Uterus (tissue), 4 donors: ENCODE results near the gene LMAN2L. TPM values are rescaled to one million over a fixed set of nuclear protein-coding genes. Genes with fewer than 3 reads are reported as not detected.

Experiments
- DNase-seq, 2 donors: peaks; one replicate each; pipeline ENCODE4 v3.0.0-alpha.2; 2019 to 2020
- H3K27ac ChIP-seq, 2 donors: fragments of 200-600 bp; sonication (generic); 1 replicate in 1 of 2; 2 replicates in 1 of 2; pipeline ENCODE4 v1.5.1; 2016 to 2018
- H3K27me3 ChIP-seq, 2 donors: fragments of 200-600 bp; sonication (generic); one replicate each; pipeline ENCODE4 v1.5.1; 2018 to 2019; ENCODE audit warnings: control low read depth in 1 of 2
- H3K36me3 ChIP-seq, 2 donors: fragments of 200-600 bp; sonication (generic); one replicate each; pipeline ENCODE4 v1.5.1; 2019; ENCODE audit warnings: control low read depth in 1 of 2
- H3K4me1 ChIP-seq, 2 donors: fragments of 200-600 bp; sonication (generic); one replicate each; pipeline ENCODE4 v1.5.1; 2018 to 2019; ENCODE audit warnings: control low read depth in 1 of 2
- H3K4me3 ChIP-seq, 2 donors: fragments of 200-600 bp; sonication (generic); 1 replicate in 1 of 2; 2 replicates in 1 of 2; pipeline ENCODE4 v1.5.1; 2018 to 2019; ENCODE audit warnings: mild to moderate bottlenecking in 1 of 2
- H3K9me3 ChIP-seq, 2 donors: fragments of 200-600 bp; sonication (generic); one replicate each; pipeline ENCODE4 v1.5.1; 2019; ENCODE audit warnings: control low read depth in 1 of 2
- POLR2A ChIP-seq, 2 donors: fragments of 450-650 bp; IDR thresholded peaks; one replicate each; pipeline ENCODE4 v1.6.1; 2016; ENCODE audit warnings: antibody characterized with exemption in 2 of 2, mild to moderate bottlenecking in 1 of 2, moderate library complexity in 1 of 2
- intact Hi-C: fragments of 100-400 bp; cut with DNase I; formaldehyde crosslinking; loops from one replicate; pipeline ENCODE4 v1.15.1; 2023; ENCODE audit warnings: low total_unique reads
- total RNA-seq, 4 donors: library from RNA; depleted of rRNA in 3 of 4; stranded (reverse); fragments of >200 nt in 3 of 4; gene quantifications; one replicate each; pipeline versions ENCODE4 v1.1.0 to v1.2.4, GENCODE V29; 2014 to 2023
- TF ChIP-seq, protein P1 (sequence below), 4 experiments: fragments of 200-600 bp in 2 of 4; fragments of 450-650 bp in 2 of 4; sonication (generic) in 2 of 4; IDR thresholded peaks; one replicate each; pipeline ENCODE4 v1.5.1; 2016 to 2019; ENCODE audit warnings: antibody characterized with exemption in 4 of 4, mild to moderate bottlenecking in 2 of 4, moderate library complexity in 1 of 4
- donor health status: DM: yes; HTN: yes; CAD: no.

LMAN2L gene
- total RNA-seq, 4 donors from 2014 or later, result 13.8 to 51.2 (median 20.9) TPM

DNA sequence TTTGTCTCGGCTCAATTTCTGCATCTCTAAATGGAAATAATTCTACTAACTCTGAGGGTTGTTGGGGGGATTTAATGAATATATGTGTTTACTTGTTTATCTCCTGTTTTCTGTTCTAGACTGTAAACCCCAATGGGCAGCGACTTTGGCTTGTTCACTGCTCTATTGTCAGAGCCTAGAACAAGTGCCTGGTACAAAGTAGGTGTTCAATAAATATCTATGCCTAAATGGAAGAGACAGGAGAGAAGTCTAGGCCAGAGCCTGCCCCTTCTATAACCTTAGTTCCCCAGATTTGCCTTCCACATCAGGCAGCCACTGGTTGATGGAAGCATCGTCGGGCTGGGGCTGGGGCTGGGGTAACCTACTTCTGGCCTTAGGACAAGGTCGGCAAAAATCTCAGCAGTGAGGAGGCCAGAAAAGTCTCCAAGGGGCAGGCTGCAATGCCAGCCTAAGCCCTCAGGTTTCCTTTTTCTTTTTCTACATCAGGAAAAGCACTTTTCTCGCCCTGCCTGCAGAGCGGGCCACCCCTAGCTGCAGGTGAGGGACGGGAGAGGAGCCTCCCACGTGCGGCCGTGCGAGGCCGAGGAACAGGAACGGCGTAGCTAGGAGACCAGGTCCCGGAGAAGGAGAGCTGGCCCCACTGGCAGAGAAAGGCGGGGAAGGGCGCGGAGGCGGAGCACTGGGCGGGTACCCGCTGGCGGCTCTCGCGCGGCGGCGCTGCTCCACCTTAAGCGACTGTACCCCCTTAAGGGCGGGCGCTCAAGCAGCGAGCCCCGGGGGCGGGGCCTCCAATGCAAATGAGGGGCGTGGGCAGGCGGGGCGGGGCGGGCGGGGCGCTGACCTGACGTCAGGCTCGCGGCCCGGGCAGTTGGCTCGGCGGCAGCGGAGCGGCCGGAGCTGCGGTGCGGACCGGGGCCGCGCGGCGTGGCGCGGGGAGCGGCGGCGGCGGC is 20.4 kb upstream of the LMAN2L start, which contains the start of gene CNNM4:
CNNM4 (plus strand) TSS at position 867 of the 950 bp plus-strand sequence. CDS start 98 bp downstream, outside the sequence.
- TF ChIP-seq, protein P1, sequence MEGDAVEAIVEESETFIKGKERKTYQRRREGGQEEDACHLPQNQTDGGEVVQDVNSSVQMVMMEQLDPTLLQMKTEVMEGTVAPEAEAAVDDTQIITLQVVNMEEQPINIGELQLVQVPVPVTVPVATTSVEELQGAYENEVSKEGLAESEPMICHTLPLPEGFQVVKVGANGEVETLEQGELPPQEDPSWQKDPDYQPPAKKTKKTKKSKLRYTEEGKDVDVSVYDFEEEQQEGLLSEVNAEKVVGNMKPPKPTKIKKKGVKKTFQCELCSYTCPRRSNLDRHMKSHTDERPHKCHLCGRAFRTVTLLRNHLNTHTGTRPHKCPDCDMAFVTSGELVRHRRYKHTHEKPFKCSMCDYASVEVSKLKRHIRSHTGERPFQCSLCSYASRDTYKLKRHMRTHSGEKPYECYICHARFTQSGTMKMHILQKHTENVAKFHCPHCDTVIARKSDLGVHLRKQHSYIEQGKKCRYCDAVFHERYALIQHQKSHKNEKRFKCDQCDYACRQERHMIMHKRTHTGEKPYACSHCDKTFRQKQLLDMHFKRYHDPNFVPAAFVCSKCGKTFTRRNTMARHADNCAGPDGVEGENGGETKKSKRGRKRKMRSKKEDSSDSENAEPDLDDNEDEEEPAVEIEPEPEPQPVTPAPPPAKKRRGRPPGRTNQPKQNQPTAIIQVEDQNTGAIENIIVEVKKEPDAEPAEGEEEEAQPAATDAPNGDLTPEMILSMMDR (IDR thresholded peaks at IDR 0.05), result peak in 1 of 4 experiments; percentile 32
- peak; percentile 63 to 87 for TF ChIP-seq POLR2A (IDR thresholded peaks at IDR 0.05)
- peak; percentile 93 to 94 for DNase-seq
- intact Hi-C loops, result loop anchor here (5.0 to 10.0 kb wide), 3 partner anchors 54 to 197 kb away; partner anchors contain the start of gene CNNM3
- H3K36me3 ChIP-seq, result no peaks in the 10 kb centered on the region
- no peaks in the 10 kb centered on the region for H3K9me3 ChIP-seq
- H3K27me3 ChIP-seq, result no peaks in the 10 kb centered on the region
- H3K27ac ChIP-seq, result peak within 1 kb of the TSS; percentile 85 to 88
- H3K4me1 ChIP-seq, result peaks cover 0 to 5% of the 10 kb centered on the region in 2 donors
- H3K4me3 ChIP-seq, result peak within 1 kb of the TSS; percentile 50 to 63

DNA sequence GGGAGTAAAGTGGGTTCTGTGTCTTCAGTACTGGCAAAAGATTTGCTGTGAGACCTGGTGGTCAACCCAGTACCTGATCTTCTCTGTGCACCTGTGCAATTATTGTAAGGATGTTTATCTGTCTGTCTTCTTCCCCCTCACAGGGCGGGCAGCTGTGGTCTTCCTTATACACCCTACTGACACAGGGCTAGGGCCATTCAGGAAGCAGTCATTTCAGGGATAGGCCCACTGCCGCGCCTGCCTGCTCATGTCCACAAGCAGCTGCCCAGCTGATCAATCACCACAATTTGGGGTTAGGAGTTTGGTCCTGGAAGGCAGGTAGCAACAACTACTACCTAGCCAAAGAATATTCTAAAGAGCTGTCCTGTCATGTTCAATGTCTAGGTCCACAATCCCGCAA is 19.7 kb upstream of the LMAN2L start:
- Histone ChIP-seq H3K9me3 (no peaks in the 10 kb centered on the region), H3K27ac (no peak overlapping the region), H3K36me3 (no peaks in the 10 kb centered on the region), H3K27me3 (no peaks in the 10 kb centered on the region), H3K4me3 (no peak overlapping the region), H3K4me1 (peaks cover 0 to 5% of the 10 kb centered on the region in 2 donors)
- DNase-seq, result no peak
- TF ChIP-seq, protein P1 (IDR thresholded peaks at IDR 0.05), result no peak
- no peak for TF ChIP-seq POLR2A (IDR thresholded peaks at IDR 0.05)
- intact Hi-C loops, result no loop called here

DNA sequence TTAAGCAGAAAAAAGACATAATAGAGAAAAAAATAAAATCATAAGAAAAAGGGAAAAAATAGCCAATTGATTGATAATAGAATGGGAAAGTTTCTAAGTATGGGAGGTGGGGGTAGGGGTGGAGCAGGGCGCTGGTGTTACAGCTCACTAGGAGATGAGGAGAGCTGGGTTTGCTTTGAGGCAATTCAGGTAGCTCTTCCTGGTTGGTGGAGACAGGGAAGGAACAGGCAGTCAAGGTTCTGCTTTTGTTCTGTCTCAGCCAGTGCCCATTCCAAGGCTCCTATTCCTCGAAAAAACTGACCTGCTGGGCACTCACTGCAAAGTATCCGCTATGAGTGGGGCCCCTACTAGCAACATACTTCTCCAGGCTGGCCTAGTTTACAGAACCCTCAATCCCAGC is 19.1 kb upstream of the LMAN2L start:
- Histone ChIP-seq H3K27me3 (no peaks in the 10 kb centered on the region), H3K4me3 (no peak overlapping the region), H3K9me3 (no peaks in the 10 kb centered on the region), H3K4me1 (peaks cover 0 to 5% of the 10 kb centered on the region in 2 donors), H3K27ac (no peak overlapping the region), H3K36me3 (no peaks in the 10 kb centered on the region)
- DNase-seq, result no peak
- TF ChIP-seq POLR2A (IDR thresholded peaks at IDR 0.05), result no peak
- TF ChIP-seq, protein P1 (IDR thresholded peaks at IDR 0.05), result no peak
- intact Hi-C loops, result no loop called here

DNA sequence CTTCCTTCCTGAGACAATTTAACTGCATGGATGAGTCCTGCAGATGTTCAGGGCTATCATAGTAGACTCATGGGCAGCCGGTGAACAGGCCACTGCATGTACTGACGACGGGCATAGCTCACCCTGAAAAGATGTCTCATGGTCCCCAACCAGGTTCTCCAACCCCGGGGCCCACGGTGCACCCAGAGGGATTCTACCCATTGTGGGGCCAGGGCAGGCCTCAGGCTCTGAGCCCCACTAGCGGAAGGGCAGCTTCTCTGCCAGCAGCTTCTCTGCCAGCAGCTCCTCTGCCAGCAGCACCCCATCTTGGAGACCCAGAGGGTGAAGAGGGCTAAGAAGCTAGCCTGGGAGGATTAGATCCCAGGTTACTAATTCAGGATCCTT is 17.6 kb upstream of the LMAN2L start:
- TF ChIP-seq POLR2A (IDR thresholded peaks at IDR 0.05), result no peak
- TF ChIP-seq, protein P1 (IDR thresholded peaks at IDR 0.05), result no peak
- H3K27ac ChIP-seq, result no peak overlapping the region
- H3K9me3 ChIP-seq, result no peaks in the 10 kb centered on the region
- no peak overlapping the region for H3K4me3 ChIP-seq
- H3K4me1 ChIP-seq, result peaks cover 0 to 3% of the 10 kb centered on the region in 2 donors
- H3K36me3 ChIP-seq, result no peaks in the 10 kb centered on the region
- intact Hi-C loops, result no loop called here
- H3K27me3 ChIP-seq, result no peaks in the 10 kb centered on the region
- no peak for DNase-seq
